HEK293 (cell line): ENCODE results near the gene ADAMTS17.

Experiments
- ZNF157 ChIP-seq: fragments of 450-650 bp; formaldehyde crosslinking; IDR thresholded peaks from 2 replicates; pipeline ENCODE4 v1.5.1; 2016; ENCODE audit warnings: missing biosample characterization, missing genetic modification characterization
- ZNF707 ChIP-seq: fragments of 450-650 bp; formaldehyde crosslinking; IDR thresholded peaks from 2 replicates; pipeline ENCODE4 v1.5.1; 2016; ENCODE audit warnings: missing biosample characterization, missing genetic modification characterization
- TF ChIP-seq, protein P1 (sequence below): fragments of 450-650 bp; formaldehyde crosslinking; IDR thresholded peaks from 2 replicates; pipeline ENCODE4 v1.5.1; 2016; ENCODE audit warnings: missing biosample characterization, missing genetic modification characterization
- TF ChIP-seq, protein P2 (sequence below): fragments of 450-650 bp; formaldehyde crosslinking; IDR thresholded peaks from 2 replicates; pipeline ENCODE4 v1.5.1; 2016; ENCODE audit warnings: missing biosample characterization, missing genetic modification characterization

DNA sequence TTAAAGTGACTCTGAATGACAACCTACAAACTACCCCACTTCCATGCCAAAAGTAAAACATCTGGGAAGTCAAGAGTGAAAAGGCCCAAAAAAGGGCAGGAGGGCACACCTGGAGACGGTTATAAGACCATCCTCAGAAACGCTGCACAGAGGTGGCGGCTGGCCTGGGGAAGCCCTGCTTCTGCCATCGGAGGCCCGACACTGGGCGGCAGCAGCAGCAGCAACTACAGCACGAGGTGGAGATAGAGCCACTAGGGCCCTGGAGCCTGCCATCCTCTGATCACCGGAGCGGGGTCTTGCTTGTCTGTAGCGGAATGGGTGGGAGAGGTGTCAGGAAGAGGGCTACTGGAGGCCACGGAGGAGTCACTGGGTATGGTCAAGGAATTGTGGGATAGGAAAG lies 283.3 kb downstream of the ADAMTS17 start:
- TF ChIP-seq ZNF157, result no peak
- TF ChIP-seq ZNF707 (tag by site-specific recombination), result no peak
- TF ChIP-seq, protein P1, sequence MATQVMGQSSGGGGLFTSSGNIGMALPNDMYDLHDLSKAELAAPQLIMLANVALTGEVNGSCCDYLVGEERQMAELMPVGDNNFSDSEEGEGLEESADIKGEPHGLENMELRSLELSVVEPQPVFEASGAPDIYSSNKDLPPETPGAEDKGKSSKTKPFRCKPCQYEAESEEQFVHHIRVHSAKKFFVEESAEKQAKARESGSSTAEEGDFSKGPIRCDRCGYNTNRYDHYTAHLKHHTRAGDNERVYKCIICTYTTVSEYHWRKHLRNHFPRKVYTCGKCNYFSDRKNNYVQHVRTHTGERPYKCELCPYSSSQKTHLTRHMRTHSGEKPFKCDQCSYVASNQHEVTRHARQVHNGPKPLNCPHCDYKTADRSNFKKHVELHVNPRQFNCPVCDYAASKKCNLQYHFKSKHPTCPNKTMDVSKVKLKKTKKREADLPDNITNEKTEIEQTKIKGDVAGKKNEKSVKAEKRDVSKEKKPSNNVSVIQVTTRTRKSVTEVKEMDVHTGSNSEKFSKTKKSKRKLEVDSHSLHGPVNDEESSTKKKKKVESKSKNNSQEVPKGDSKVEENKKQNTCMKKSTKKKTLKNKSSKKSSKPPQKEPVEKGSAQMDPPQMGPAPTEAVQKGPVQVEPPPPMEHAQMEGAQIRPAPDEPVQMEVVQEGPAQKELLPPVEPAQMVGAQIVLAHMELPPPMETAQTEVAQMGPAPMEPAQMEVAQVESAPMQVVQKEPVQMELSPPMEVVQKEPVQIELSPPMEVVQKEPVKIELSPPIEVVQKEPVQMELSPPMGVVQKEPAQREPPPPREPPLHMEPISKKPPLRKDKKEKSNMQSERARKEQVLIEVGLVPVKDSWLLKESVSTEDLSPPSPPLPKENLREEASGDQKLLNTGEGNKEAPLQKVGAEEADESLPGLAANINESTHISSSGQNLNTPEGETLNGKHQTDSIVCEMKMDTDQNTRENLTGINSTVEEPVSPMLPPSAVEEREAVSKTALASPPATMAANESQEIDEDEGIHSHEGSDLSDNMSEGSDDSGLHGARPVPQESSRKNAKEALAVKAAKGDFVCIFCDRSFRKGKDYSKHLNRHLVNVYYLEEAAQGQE, result no peak
- TF ChIP-seq, protein P2, sequence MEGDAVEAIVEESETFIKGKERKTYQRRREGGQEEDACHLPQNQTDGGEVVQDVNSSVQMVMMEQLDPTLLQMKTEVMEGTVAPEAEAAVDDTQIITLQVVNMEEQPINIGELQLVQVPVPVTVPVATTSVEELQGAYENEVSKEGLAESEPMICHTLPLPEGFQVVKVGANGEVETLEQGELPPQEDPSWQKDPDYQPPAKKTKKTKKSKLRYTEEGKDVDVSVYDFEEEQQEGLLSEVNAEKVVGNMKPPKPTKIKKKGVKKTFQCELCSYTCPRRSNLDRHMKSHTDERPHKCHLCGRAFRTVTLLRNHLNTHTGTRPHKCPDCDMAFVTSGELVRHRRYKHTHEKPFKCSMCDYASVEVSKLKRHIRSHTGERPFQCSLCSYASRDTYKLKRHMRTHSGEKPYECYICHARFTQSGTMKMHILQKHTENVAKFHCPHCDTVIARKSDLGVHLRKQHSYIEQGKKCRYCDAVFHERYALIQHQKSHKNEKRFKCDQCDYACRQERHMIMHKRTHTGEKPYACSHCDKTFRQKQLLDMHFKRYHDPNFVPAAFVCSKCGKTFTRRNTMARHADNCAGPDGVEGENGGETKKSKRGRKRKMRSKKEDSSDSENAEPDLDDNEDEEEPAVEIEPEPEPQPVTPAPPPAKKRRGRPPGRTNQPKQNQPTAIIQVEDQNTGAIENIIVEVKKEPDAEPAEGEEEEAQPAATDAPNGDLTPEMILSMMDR, result no peak
